Testis (tissue), 3 donors: ENCODE data around the gene LARP1. TPM values are rescaled to one million over a fixed set of nuclear protein-coding genes. Genes with fewer than 3 reads are reported as not detected.

Source experiments
- DNase-seq: peaks from one replicate; pipeline ENCODE4 v3.0.0-alpha.2; 2019
- H3K27ac ChIP-seq, 2 donors: fragments of 200-600 bp; sonication (generic); one replicate each; pipeline ENCODE4 v1.5.1; 2019
- H3K27me3 ChIP-seq: fragments of 200-600 bp; sonication (generic); one replicate; pipeline ENCODE4 v1.5.1; 2019
- H3K36me3 ChIP-seq: fragments of 200-600 bp; sonication (generic); one replicate; pipeline ENCODE4 v1.5.1; 2017; ENCODE audit warnings: low read depth; ENCODE audit errors: missing control alignments
- H3K4me1 ChIP-seq: fragments of 200-600 bp; sonication (generic); one replicate; pipeline ENCODE4 v1.5.1; 2019
- H3K4me3 ChIP-seq, 2 donors: fragments of 200-600 bp; sonication (generic); one replicate each; pipeline ENCODE4 v1.5.1; 2017 to 2019
- H3K9me3 ChIP-seq: fragments of 200-600 bp; sonication (generic); one replicate; pipeline ENCODE4 v1.5.1; 2017
- CTCF ChIP-seq, 3 experiments: fragments of 450-650 bp in 2 of 3; fragments of 200-600 bp in 1 of 3; sonication (generic) in 1 of 3; IDR thresholded peaks; one replicate each; pipeline ENCODE4 v1.5.1; 2016 to 2019; ENCODE audit warnings: antibody characterized with exemption in 3 of 3, mild to moderate bottlenecking in 2 of 3, moderate library complexity in 1 of 3
- POLR2A ChIP-seq: fragments of 450-650 bp; IDR thresholded peaks from one replicate; pipeline ENCODE4 v1.6.1; 2017; ENCODE audit warnings: antibody characterized with exemption, mild to moderate bottlenecking, moderate library complexity
- WGBS, 2 donors: methylation state at CpG; one replicate each; pipeline ENCODE4 v1.1.5; 2018; 5-methylcytosine and 5-hydroxymethylcytosine counted together
- intact Hi-C: fragments of 100-400 bp; cut with DNase I; formaldehyde crosslinking; loops from one replicate; pipeline ENCODE4 v1.15.1; 2023; ENCODE audit warnings: low total_unique reads
- polyA plus RNA-seq: library from polyadenylated mRNA; stranded (reverse); fragments of 350-450 nt; fragmentation: Illumina TruSeq; extraction: RNeasy Lipid Tissue Mini Kit (QIAGEN cat#74804); gene quantifications from one replicate; pipeline ENCODE4 v1.2.3, GENCODE V29; 2014; ENCODE audit warnings: low read depth, low replicate concordance; ENCODE audit not compliant: insufficient read depth
- total RNA-seq, 2 donors: library from RNA; depleted of rRNA; stranded (reverse); fragments of >200 nt; gene quantifications; one replicate each; pipeline ENCODE4 v1.2.3, GENCODE V29; 2016

Gene LARP1
- total and polyA plus RNA-seq, 3 donors from 2014 or later: 118 to 174 (median 169) TPM

DNA sequence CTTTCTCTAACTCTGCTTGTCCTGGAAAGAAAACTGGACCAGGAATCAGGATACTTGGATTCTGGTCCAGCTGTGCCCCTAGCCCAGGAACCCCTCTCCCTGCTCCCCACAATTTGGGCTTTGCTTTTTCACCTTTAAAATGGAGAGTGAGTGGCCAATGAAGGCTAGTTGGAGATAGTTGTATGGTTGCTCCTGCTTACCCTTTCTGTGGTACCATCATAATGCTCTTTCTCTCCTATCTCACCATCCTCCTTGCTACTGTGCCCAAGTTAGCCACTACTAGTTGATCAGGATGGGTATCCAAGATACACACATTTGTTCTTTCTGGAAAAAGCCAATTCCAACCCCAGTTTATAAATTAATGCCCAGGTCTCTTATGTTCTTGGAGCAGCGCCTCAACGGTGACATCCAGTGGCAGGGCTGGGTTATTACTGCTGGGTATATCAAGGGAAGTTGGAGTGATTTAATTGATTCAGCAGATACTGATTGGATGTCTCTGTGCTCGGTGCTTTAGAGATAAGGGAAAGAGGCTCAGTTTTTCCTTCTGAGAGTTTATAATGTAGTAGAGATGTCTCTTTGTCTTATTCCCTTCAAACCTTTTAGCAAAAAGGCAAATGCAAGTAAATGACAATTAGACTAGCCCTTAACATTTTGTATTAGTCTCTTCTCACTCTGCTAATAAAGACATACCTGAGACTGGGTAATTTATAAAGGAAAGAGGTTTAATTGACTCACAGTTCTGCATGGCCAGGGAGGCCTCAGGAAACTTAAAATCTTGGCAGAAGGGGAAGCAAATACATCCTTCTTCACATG lies 56.7 kb downstream of the LARP1 start:
- Histone ChIP-seq H3K4me1 (no peaks in the 10 kb centered on the region), H3K36me3 (no peaks in the 10 kb centered on the region), H3K27me3 (no peaks in the 10 kb centered on the region), H3K4me3 (no peak overlapping the region), H3K9me3 (no peaks in the 10 kb centered on the region), H3K27ac (peak overlapping the region in 1 of 2 donors; percentile 37)
- WGBS, 2 donors: 46 to 73% methylated on average over 3 of the region's 3 CpGs
- TF ChIP-seq CTCF (IDR thresholded peaks at IDR 0.05) (peak; percentile 78 to 90 (median 88)), POLR2A (no peak)
- intact Hi-C loops: loop anchor here (5.0 to 10.0 kb wide), 2 partner anchors 47 to 165 kb away; no protein-coding TSS in a partner anchor
- DNase-seq: peak; percentile 71

DNA sequence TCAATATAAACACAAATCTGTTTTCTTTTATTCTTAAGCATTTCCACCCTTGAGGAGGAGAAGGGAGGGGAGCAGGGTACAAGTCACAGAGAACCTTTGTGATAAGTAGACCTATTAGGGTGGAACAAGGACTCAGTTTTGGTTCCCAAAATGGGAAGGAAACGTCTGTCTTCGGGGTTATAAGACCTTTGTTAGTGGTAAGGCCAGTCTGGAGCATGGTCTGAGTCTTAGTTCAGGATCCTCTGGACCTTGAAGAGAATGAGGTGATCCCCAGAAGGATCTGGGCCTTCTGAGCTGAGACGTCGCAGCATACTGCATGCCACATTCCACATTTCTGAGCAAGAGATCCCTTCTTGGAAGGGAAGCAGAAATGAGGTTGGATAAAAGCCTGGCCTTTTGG lies 58.0 kb downstream of the LARP1 start:
- Histone ChIP-seq H3K9me3 (no peaks in the 10 kb centered on the region), H3K36me3 (no peaks in the 10 kb centered on the region), H3K27me3 (no peaks in the 10 kb centered on the region), H3K27ac (no peak overlapping the region), H3K4me3 (no peak overlapping the region), H3K4me1 (no peaks in the 10 kb centered on the region)
- DNase-seq: no peak
- WGBS, 2 donors: 67 to 71% methylated on average over 4 of the region's 4 CpGs
- intact Hi-C loops: loop anchor here (5.0 to 10.0 kb wide), 2 partner anchors 48 to 166 kb away; no protein-coding TSS in a partner anchor
- TF ChIP-seq CTCF (IDR thresholded peaks at IDR 0.05): no peak
- TF ChIP-seq POLR2A: no peak

GRCh38 chr5:154813736-154814135 lies 58.6 kb downstream of the LARP1 start:
- Histone ChIP-seq H3K36me3 (no peaks in the 10 kb centered on the region), H3K4me1 (peaks cover 3% of the 10 kb centered on the region), H3K9me3 (no peaks in the 10 kb centered on the region), H3K4me3 (no peak overlapping the region), H3K27ac (no peak overlapping the region), H3K27me3 (no peaks in the 10 kb centered on the region)
- no peak for DNase-seq
- 80 to 85% methylated on average over 10 of the region's 10 CpGs for WGBS, 2 donors
- TF ChIP-seq CTCF (IDR thresholded peaks at IDR 0.05): no peak
- TF ChIP-seq POLR2A: no peak
- intact Hi-C loops: loop anchor here (5.0 to 10.0 kb wide), 2 partner anchors 49 to 166 kb away; no protein-coding TSS in a partner anchor

DNA sequence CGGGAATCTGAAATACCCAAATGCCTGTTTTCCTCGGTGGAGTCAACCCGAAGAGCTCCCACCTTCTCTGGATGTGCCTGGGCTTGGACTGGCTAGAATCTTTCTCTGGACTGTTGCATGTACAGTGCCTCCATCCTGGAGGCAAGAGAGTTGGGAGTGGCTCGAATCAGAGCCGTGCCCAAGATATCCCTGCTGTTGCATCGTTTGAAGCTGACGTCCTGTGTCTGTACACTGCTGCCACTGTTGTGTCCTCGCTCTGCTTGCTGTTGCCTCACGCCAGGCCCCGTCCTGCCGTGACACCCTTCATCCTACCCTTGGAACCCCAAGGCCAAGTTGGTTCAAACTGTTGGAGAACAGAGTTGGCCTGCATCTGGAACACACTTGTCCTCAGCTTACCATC lies 59.8 kb downstream of the LARP1 start:
- intact Hi-C loops: loop anchor here (10.0 kb wide), 1 partner anchor 50 kb away; no protein-coding TSS in a partner anchor
- no peak overlapping the region for H3K4me3 ChIP-seq
- DNase-seq: no peak
- H3K4me1 ChIP-seq: peaks cover 9% of the 10 kb centered on the region
- TF ChIP-seq POLR2A: no peak
- TF ChIP-seq CTCF (IDR thresholded peaks at IDR 0.05): no peak
- H3K27ac ChIP-seq: no peak overlapping the region
- no peaks in the 10 kb centered on the region for H3K27me3 ChIP-seq
- no peaks in the 10 kb centered on the region for H3K36me3 ChIP-seq
- no peaks in the 10 kb centered on the region for H3K9me3 ChIP-seq
- WGBS, 2 donors: 88 to 90% methylated on average over 11 of the region's 11 CpGs
